Heart right ventricle (tissue), 16 donors: Measurements from ENCODE around the gene PRR7. TPM values are rescaled to one million over a fixed set of nuclear protein-coding genes. Genes with fewer than 3 reads are reported as not detected.

ENCODE experiments used
- ATAC-seq, 8 donors: fragments of 200-7000 bp; cut with Tn5 transposase; one replicate each; pipeline ENCODE4 v1.9.1; 2020; ENCODE audit warnings: mild to moderate bottlenecking in 8 of 8, moderate library complexity in 8 of 8, moderate number of reproducible peaks in 1 of 8
- DNase-seq, 2 donors: peaks; one replicate each; pipeline ENCODE4 v3.0.0-alpha.2; 2020
- H3K27ac ChIP-seq, 10 donors: fragments of 200-600 bp; sonication (generic) in 2 of 10; one replicate each; pipeline versions ENCODE4 v1.5.0 to v1.8.0; 2020 to 2022; ENCODE audit warnings: mild to moderate bottlenecking in 3 of 10
- H3K27me3 ChIP-seq, 7 donors: fragments of 200-600 bp; one replicate each; pipeline ENCODE4 v1.8.0; 2021 to 2022; ENCODE audit warnings: mild to moderate bottlenecking in 2 of 7
- H3K36me3 ChIP-seq, 9 donors: fragments of 200-600 bp; sonication (generic) in 1 of 9; one replicate each; pipeline versions ENCODE4 v1.5.0 to v1.8.0; 2020 to 2022; ENCODE audit warnings: mild to moderate bottlenecking in 2 of 9
- H3K4me1 ChIP-seq, 9 donors: fragments of 200-600 bp; sonication (generic) in 1 of 9; one replicate each; pipeline versions ENCODE4 v1.5.0 to v1.8.0; 2020 to 2022; ENCODE audit warnings: mild to moderate bottlenecking in 4 of 9
- H3K4me3 ChIP-seq, 10 donors: fragments of 200-600 bp; sonication (generic) in 2 of 10; one replicate each; pipeline versions ENCODE4 v1.5.0 to v1.8.0; 2020 to 2022; ENCODE audit warnings: mild to moderate bottlenecking in 7 of 10, moderate library complexity in 2 of 10
- H3K9me3 ChIP-seq, 11 donors: fragments of 200-600 bp in 10 of 11; sonication (generic) in 2 of 11; one replicate each; pipeline versions ENCODE4 v1.5.0 to v1.8.0; 2013 to 2022; ENCODE audit warnings: mild to moderate bottlenecking in 2 of 11, control low read depth in 1 of 11, moderate library complexity in 1 of 11
- WGBS, 2 donors: extraction: QIAGEN DNeasy Blood & Tissue Kit; methylation state at CpG; one replicate each; pipeline ENCODE4 v1.1.7; 2013; ENCODE audit warnings: inconsistent platforms in 1 of 2; 5-methylcytosine and 5-hydroxymethylcytosine counted together
- intact Hi-C, 10 donors: fragments of 100-400 bp; cut with DNase I; formaldehyde crosslinking; loops; one replicate each; pipeline versions ENCODE4 v1.11.1 to v1.14.2; 2022
- polyA plus RNA-seq, 2 donors: library from polyadenylated mRNA; stranded (reverse); fragments of 200-250 nt; gene quantifications; one replicate each; pipeline ENCODE4 v1.2.3, GENCODE V29; 2013
- total RNA-seq, 10 donors: library from RNA; stranded (reverse); fragmentation: NEBNext Ultra II Directional in 3 of 10; extraction: Animal tissue kit (Norgen Biotek cat#: 25700) in 3 of 10; gene quantifications; one replicate each; pipeline versions ENCODE4 v1.2.1 to v1.2.4, GENCODE V29; 2021 to 2023
- TF ChIP-seq, protein P1 (sequence below), 9 donors: fragments of 200-600 bp; sonication (generic) in 2 of 9; IDR thresholded peaks; one replicate each; pipeline versions ENCODE4 v1.5.0 to v1.8.0; 2021 to 2022; ENCODE audit warnings: antibody characterized with exemption in 9 of 9, mild to moderate bottlenecking in 5 of 9, moderate library complexity in 1 of 9
- donor health status: Arrhythmogenic right ventricular cardiomyopathy.
- donor health status: ischemic (EF 13 %, LVEDD 7.1; RV severe dilation, severe dysfunction).
- donor health status: healthy with polysubstance abuse.
- donor health status: DM: no; HTN: yes; CAD: no.
- donor health status: DM: no; HTN: no; CAD: no.
- donor health status: ischemic (EF 25% LVEDD 6.9; RV normal size, moderate dysfunction).
- donor health status: ischemic (EF 25% LVEDD 5.7; RV mildly dilated, moderate dysfunction).
- donor health status: healthy.
- donor health status: DM: yes; HTN: yes; CAD: no.
- donor health status: Ischemic cardiomyopathy.
- donor health status: ischemic (EF 35%, LVEDD 5.7; RV mildly dilated, moderate dysfunction).
- donor health status: nonischemic (EF 11% LVEDD 7.7; RV severe dilation, severe dysfunction).
- donor health status: DM: yes; HTN: yes; CAD: no.
- donor health status: PGD.
- donor health status: ischemic (EF 29% LVEDD 5.4; RV normal size, mild dysfunction).
- donor health status: nonischemic (EF 23%, LVEDD 6.1; RV moderate dilation, normal function).

The PRR7 gene
- total and polyA plus RNA-seq, 12 donors: 0.97 to 2.9 (median 2.0) TPM

DNA sequence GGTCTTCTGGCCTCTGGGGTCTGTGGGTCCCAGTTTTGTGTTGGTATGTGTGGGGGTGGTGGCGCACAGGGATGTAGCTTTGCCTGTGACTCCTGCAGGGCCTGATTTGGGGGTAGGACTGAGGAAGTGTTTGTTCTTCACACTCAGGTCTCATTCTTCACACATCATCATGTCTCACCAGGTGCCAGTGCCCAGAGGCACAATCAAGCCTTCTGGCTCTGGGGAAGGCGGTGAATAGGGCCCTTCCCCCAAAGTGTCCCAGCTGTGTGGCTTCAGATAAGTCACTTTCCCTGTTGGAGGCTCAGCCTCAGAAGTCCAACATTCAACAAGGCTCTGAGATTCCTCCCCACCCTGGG lies 21.7 kb downstream of the PRR7 start:
- H3K27ac ChIP-seq: peak overlapping the region in 2 of 10 donors; percentile 33 to 48
- WGBS, 2 donors: 89 to 95% methylated on average over 2 of the region's 2 CpGs
- H3K4me3 ChIP-seq: no peak overlapping the region
- peaks cover 24 to 45% (median 37%) of the 10 kb centered on the region in 9 donors for H3K4me1 ChIP-seq
- TF ChIP-seq, protein P1, sequence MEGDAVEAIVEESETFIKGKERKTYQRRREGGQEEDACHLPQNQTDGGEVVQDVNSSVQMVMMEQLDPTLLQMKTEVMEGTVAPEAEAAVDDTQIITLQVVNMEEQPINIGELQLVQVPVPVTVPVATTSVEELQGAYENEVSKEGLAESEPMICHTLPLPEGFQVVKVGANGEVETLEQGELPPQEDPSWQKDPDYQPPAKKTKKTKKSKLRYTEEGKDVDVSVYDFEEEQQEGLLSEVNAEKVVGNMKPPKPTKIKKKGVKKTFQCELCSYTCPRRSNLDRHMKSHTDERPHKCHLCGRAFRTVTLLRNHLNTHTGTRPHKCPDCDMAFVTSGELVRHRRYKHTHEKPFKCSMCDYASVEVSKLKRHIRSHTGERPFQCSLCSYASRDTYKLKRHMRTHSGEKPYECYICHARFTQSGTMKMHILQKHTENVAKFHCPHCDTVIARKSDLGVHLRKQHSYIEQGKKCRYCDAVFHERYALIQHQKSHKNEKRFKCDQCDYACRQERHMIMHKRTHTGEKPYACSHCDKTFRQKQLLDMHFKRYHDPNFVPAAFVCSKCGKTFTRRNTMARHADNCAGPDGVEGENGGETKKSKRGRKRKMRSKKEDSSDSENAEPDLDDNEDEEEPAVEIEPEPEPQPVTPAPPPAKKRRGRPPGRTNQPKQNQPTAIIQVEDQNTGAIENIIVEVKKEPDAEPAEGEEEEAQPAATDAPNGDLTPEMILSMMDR (IDR thresholded peaks at IDR 0.05): no peak
- no peak for ATAC-seq
- DNase-seq: no peak
- H3K36me3 ChIP-seq: peaks cover 0 to 43% (median 16%) of the 10 kb centered on the region in 9 donors
- H3K9me3 ChIP-seq: peaks cover 0 to 9% (median 0%) of the 10 kb centered on the region in 11 donors
- H3K27me3 ChIP-seq: peaks cover 0 to 25% (median 13%) of the 10 kb centered on the region in 7 donors
- intact Hi-C loops: no loop called here

DNA sequence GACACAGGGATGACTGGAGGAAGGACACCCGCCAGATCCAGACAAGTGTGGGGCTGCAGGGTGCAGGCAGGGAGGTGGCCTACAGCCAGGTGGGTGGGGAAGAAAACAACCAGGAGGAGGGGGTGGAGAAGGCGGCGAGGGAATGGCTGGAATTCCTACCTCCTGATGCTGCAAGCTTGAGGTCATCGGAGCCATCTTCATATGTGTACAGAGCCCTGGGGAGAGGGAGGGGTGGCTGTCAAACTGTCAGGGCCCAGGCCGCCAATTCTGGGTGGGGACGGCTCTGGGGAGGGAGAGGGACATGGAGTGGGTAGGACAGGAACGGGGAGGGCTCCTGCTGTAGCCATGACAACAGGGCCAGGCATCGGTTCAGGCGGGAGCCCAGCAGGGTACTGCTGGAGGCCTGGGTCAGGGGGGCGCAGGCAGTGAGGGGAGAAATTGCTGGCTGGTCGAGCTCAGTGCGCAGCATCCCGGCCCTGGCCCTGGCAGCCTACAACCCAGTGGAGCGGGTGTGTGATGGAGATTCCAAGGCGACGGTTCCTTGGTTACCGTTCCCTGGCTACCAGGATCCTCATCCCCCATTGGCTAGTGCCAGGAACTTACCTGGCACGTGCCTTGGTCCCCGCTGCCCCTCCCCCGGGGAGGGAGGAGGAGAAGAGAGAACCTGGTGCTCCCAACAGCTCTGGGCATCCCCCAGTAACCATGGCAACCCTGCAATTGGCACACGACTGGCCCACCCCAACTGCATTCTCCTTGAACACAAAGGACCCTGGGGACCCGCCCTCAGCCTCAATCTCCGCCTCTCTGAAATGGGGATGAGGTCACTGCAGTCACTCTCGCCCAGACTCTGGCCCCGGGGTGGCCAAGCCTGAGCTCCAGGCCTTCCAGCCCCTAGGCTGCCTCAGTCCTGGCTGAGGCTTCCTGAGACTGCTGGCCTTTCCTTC lies 22.3 kb downstream of the PRR7 start:
- ATAC-seq: peak in 6 of 8 donors; percentile 16 to 55 (median 28)
- TF ChIP-seq, protein P1 (IDR thresholded peaks at IDR 0.05): no peak
- peaks cover 0 to 29% (median 13%) of the 10 kb centered on the region in 7 donors for H3K27me3 ChIP-seq
- DNase-seq: peak in 1 of 2 donors; percentile 60
- peaks cover 25 to 45% (median 37%) of the 10 kb centered on the region in 9 donors for H3K4me1 ChIP-seq
- H3K36me3 ChIP-seq: peaks cover 0 to 41% (median 16%) of the 10 kb centered on the region in 9 donors
- intact Hi-C loops: no loop called here
- H3K4me3 ChIP-seq: no peak overlapping the region
- WGBS, 2 donors: 60 to 67% methylated on average over 24 to 25 of the region's 25 CpGs
- H3K9me3 ChIP-seq: peaks cover 0 to 9% (median 0%) of the 10 kb centered on the region in 11 donors
- H3K27ac ChIP-seq: peak overlapping the region in 9 of 10 donors; percentile 25 to 93 (median 49)

DNA sequence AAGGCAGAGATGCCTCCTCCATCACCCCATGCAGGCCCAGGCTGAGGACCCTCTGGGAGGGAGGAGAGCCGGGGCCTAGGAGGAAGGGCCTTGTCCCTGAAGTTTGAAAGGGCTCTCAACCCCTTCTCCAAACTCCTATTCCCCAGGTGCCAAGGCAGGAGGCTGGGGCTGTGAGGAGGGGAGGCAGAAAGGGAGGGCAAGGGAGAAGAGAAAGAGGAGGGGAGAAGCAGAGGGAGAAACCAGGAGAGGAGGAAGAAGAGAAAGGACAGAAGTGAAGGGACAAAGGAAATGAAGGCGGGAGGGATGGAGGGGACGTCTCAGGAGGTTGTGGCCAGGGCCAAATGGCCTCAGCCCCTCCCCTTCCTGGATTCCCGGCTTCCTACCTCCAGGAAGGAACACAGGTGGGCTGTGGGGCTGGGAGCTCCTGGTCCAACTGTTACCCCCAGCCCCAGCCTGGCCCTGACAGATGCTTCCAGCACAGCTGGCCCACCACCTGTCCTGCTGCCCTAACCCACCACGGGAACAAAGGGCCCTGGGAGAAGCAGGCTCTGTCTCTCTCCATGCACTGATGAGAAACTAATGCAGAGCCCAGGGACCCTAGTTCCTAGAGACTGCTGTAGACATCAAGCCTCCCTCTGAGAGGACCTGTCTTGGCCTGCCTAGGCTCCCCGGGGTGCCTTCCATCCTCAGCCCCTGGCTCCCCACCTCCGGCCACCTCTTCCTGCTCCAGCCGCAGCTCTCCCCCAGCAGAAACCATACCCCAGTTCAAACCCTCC lies 23.3 kb downstream of the PRR7 start:
- TF ChIP-seq, protein P1 (IDR thresholded peaks at IDR 0.05): no peak
- Histone ChIP-seq H3K9me3 (peaks cover 0 to 7% (median 0%) of the 10 kb centered on the region in 11 donors), H3K27ac (peak overlapping the region in 9 of 10 donors; percentile 25 to 93 (median 49)), H3K27me3 (peaks cover 0 to 39% (median 13%) of the 10 kb centered on the region in 7 donors), H3K4me3 (no peak overlapping the region), H3K36me3 (peaks cover 0 to 35% (median 16%) of the 10 kb centered on the region in 9 donors), H3K4me1 (peaks cover 26 to 51% (median 44%) of the 10 kb centered on the region in 9 donors)
- intact Hi-C loops: no loop called here
- ATAC-seq (no peak), DNase-seq (no peak)
- WGBS, 2 donors: 66 to 69% methylated on average over 8 of the region's 8 CpGs
